Suprapubic skin (tissue), 3 donors: ENCODE data around the gene EPC1.
"Not testable (repeated sequence)": the region's sequence is repeated elsewhere in the genome, so short reads cannot be mapped to it uniquely, and the experiment has no call there.

Source experiments
- POLR2A ChIP-seq, 2 donors: fragments of 450-650 bp; IDR thresholded peaks; one replicate each; pipeline ENCODE4 v1.6.1; 2017; ENCODE audit warnings: antibody characterized with exemption in 2 of 2, mild to moderate bottlenecking in 2 of 2, moderate library complexity in 2 of 2
- TF ChIP-seq, protein P1 (sequence below), 2 donors: fragments of 200-600 bp in 1 of 2; fragments of 450-650 bp in 1 of 2; sonication (generic) in 1 of 2; IDR thresholded peaks; one replicate each; pipeline ENCODE4 v1.5.1; 2016 to 2019; ENCODE audit warnings: antibody characterized with exemption in 2 of 2, mild to moderate bottlenecking in 1 of 2, moderate library complexity in 1 of 2

DNA sequence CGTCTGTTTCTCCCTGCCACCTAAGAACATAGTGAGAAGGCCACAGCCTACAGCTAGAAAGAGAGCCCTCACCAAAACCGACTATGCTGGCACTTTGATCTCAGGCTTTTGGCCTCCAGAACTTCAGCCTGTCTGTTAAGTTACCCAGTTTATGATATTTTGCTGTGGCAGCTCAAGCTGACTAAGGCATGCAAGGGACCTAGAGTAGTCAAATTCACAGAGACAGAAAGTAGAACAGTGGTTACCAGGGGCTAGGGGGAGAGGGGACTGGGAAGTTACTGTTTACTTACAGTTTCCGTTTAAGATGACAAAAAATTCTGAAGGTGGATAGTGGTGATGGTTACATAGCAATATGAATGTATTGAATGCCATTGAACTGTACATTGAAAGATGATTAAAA, 96.5 kb downstream of the EPC1 start:
- TF ChIP-seq, protein P1, sequence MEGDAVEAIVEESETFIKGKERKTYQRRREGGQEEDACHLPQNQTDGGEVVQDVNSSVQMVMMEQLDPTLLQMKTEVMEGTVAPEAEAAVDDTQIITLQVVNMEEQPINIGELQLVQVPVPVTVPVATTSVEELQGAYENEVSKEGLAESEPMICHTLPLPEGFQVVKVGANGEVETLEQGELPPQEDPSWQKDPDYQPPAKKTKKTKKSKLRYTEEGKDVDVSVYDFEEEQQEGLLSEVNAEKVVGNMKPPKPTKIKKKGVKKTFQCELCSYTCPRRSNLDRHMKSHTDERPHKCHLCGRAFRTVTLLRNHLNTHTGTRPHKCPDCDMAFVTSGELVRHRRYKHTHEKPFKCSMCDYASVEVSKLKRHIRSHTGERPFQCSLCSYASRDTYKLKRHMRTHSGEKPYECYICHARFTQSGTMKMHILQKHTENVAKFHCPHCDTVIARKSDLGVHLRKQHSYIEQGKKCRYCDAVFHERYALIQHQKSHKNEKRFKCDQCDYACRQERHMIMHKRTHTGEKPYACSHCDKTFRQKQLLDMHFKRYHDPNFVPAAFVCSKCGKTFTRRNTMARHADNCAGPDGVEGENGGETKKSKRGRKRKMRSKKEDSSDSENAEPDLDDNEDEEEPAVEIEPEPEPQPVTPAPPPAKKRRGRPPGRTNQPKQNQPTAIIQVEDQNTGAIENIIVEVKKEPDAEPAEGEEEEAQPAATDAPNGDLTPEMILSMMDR (IDR thresholded peaks at IDR 0.05) = not testable (repeated sequence)
- not testable (repeated sequence) for TF ChIP-seq POLR2A (IDR thresholded peaks at IDR 0.05)
